AG04449 (cell line): ENCODE results near the gene OR13J1.
A peak's percentile ranks its signal among the peaks of the same experiment; 100 is the strongest.

ENCODE experiments used
- CTCF ChIA-PET: fragments of 350-600 bp; formaldehyde crosslinking; extraction: SDS; loops from one replicate; lab custom pipeline; 2021; ENCODE audit warnings: antibody characterized with exemption; lab: Yijun Ruan, JAX
- POLR2A ChIA-PET: fragments of 400-600, 350-600 bp; formaldehyde crosslinking; extraction: SDS; loops from one replicate; lab custom pipeline; 2020; ENCODE audit warnings: antibody characterized with exemption, inconsistent platforms; lab: Yijun Ruan, JAX
- DNase-seq: peaks from one replicate; pipeline ENCODE4 v3.0.0-alpha.2; 2010; ENCODE audit warnings: low read depth, low spot score
- H3K4me3 ChIP-seq: 2 replicates; pipeline ENCODE4 v1.5.1; 2011; ENCODE audit warnings: low read depth, mild to moderate bottlenecking, control low read depth, low read length
- TF ChIP-seq, protein P1 (sequence below): IDR thresholded peaks from one replicate; pipeline ENCODE4 v1.5.1; 2011; ENCODE audit warnings: mild to moderate bottlenecking, moderate library complexity, low read length, control low read depth, inconsistent platforms; ENCODE audit not compliant: insufficient read depth; ENCODE audit errors: missing control alignments

Gene OR13J1

DNA sequence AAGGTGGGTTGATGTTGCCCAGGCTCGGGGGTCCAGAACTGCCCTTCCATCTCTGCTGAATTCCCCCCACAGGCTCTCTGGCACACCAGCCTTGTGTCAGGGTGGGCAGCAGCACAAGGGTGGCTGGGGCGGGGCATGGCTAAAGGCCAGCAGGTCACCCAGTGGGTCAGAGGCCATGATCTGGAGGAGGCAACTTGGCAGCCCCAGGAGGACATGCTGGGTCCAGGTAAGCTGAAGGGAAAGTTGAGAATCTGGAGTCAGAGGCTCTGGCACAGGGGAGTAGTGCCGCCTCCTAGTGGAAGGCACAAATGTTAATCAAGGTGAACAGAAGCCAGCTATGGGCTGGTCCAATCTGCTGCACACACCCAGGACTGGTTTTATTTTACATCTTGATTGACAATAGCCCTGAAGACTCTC is 35.0 kb downstream of the OR13J1 start:
- ChIA-PET CTCF (interaction anchor here (0.7 to 10.0 kb wide), 6 partner anchors 10 to 68 kb away, joined by 3 to 106 read pairs (median 9); partner anchors contain the start of genes FAM221B, HINT2 and TMEM8B), POLR2A (no interaction called here)
- DNase-seq = no peak

DNA sequence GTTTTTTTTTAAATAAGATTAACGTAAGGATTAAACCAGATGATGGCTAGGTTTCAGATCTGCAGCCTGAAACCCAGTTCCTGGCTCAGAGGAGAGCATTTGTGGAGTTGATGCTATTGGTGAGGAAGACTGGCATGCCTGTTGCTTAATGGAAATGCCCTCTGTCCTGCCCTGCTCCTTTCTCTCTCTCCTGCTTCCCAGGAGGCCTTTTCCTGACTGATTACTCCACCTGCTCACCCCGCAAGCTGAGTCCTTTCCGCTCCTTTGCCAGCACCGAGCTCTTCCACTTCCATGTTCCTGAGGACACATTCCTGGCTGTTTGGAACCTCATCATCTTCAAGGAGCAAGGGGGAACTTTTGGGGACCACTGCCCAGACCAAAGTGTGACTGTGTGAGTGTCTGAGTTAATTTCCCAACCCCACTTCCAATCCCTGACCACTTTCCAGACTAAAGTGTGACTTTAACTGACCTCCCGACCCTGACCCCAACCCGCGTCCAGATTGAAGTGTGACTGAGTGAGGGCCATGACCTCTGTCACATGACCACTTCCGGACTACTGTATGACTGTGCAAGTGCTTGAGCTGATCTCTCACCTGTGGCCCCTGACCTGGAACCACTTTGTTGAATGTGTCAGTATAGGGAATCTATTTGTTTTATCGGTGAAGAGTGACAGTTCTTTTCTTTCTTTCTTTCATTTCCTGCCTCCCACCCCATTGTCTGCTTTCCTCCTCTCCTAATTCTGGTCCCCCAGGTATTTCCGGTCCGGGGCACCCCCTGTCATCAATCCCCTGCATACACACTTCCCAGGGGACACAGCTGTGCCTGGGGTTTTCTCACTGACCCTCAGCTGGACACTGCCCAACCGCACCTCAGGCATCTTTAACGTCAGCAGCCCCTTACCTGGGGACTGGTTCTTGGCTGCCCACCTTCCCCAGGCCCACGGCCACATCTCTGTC is 35.7 kb downstream of the OR13J1 start:
- CTCF ChIA-PET = interaction anchor here (0.6 to 10.0 kb wide), 8 partner anchors 7 to 78 kb away, joined by 3 to 106 read pairs (median 8); partner anchors contain the start of genes FAM221B, HINT2 and TMEM8B
- no peak overlapping the region for H3K4me3 ChIP-seq
- DNase-seq = no peak
- POLR2A ChIA-PET = no interaction called here
- TF ChIP-seq, protein P1, sequence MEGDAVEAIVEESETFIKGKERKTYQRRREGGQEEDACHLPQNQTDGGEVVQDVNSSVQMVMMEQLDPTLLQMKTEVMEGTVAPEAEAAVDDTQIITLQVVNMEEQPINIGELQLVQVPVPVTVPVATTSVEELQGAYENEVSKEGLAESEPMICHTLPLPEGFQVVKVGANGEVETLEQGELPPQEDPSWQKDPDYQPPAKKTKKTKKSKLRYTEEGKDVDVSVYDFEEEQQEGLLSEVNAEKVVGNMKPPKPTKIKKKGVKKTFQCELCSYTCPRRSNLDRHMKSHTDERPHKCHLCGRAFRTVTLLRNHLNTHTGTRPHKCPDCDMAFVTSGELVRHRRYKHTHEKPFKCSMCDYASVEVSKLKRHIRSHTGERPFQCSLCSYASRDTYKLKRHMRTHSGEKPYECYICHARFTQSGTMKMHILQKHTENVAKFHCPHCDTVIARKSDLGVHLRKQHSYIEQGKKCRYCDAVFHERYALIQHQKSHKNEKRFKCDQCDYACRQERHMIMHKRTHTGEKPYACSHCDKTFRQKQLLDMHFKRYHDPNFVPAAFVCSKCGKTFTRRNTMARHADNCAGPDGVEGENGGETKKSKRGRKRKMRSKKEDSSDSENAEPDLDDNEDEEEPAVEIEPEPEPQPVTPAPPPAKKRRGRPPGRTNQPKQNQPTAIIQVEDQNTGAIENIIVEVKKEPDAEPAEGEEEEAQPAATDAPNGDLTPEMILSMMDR = no peak

More for the DNA sequence above, 35.0 kb downstream of the OR13J1 start:
- no peak overlapping the region for H3K4me3 ChIP-seq
- TF ChIP-seq, protein P1 = no peak

DNA sequence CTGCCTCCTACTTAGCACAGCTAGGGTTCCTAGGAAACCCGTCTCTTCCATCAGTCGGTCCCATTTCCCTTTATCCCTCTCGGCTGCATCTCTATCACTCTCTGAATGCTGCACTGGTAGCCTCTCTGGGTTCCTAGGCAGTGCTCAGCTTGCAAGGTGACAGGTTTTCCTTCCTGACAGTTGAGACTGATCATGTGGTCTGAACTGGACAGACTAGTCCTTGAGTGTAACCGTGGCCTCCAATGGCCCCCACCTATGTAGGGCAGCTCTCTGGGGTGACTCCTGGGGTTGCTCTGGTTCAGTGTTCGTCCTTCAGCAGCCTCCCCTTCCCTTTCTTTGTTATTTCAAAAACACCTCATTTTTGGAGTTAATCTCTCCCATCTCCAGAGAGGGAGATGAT is 37.4 kb downstream of the OR13J1 start:
- DNase-seq = no peak
- POLR2A ChIA-PET = no interaction called here
- no peak overlapping the region for H3K4me3 ChIP-seq
- TF ChIP-seq, protein P1 = no peak
- CTCF ChIA-PET = interaction anchor here (0.9 to 3.6 kb wide), 6 partner anchors 9 to 70 kb away, joined by 3 to 11 read pairs (median 8); partner anchors contain the start of gene HINT2

DNA sequence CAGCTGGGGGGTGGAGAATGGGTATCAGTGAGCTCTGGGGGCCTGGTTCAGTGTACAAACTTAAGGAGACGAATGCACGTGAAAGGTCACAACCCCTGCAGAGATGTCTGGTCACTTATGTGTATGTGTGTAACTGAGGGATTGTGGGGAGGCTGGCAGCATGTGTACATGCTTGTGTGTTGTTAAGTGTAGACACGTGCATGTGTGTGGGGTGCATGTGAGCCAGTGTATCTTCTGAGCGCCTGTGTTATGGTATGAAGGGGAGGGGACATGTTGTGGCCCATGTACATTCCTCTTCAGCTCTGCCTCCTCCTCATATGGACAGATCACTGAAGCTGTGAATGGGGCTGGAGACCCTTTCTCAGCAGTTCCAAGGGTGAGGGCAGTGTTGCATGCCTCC is 39.2 kb downstream of the OR13J1 start:
- ChIA-PET POLR2A (no interaction called here), CTCF (interaction anchor here (0.8 to 3.7 kb wide), 5 partner anchors 11 to 114 kb away, joined by 3 to 13 read pairs (median 4); no protein-coding TSS in a partner anchor)
- no peak overlapping the region for H3K4me3 ChIP-seq
- no peak for DNase-seq
- TF ChIP-seq, protein P1 = no peak

DNA sequence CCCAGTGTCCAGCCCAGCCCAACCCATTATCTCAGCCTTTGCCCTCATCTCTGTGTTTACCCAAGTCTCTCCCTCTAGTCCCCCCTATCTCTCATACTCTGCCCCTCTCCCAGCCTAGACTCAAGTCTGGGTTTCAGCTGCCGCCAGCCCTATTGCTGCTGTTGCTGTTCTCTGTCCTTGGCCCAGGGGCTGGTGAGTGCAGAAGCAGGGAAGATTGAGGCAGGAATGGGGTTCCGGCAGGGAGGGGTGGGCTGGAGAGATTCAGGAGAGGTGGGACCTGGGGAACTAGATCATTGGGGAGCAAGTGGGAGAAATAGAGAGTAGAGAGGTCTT is 40.5 kb downstream of the OR13J1 start:
- ChIA-PET CTCF (interaction anchor here (3.7 kb wide), 1 partner anchor 50 kb away, joined by 13 read pairs; no protein-coding TSS in a partner anchor), POLR2A (no interaction called here)
- no peak for DNase-seq
- TF ChIP-seq, protein P1 = no peak
- H3K4me3 ChIP-seq = peak overlapping the region; percentile 69
